Spleen (tissue), 11 donors: ENCODE data around the gene ST6GALNAC3. TPM values are rescaled to one million over a fixed set of nuclear protein-coding genes. Genes with fewer than 3 reads are reported as not detected.

Experiments
- DNase-seq: peaks from one replicate; pipeline ENCODE4 v3.0.0-alpha.2; 2020
- H3K27ac ChIP-seq, 8 donors: fragments of 200-600 bp; sonication (generic) in 7 of 8; 1 replicate in 4 of 8; 2 replicates in 4 of 8; pipeline versions ENCODE4 v1.5.0 to v1.8.0; 2016 to 2021; ENCODE audit warnings: inconsistent platforms in 4 of 8, mild to moderate bottlenecking in 4 of 8, moderate library complexity in 1 of 8
- H3K27me3 ChIP-seq, 7 donors: fragments of 200-600 bp; sonication (generic) in 6 of 7; replicated peaks in 1 of 7; 1 replicate in 4 of 7; 2 replicates in 3 of 7; pipeline versions ENCODE4 v1.5.0 to v1.8.0; 2016 to 2021; ENCODE audit warnings: inconsistent platforms in 3 of 7, mild to moderate bottlenecking in 1 of 7
- H3K36me3 ChIP-seq, 6 donors: fragments of 200-600 bp; sonication (generic) in 5 of 6; 1 replicate in 4 of 6; 2 replicates in 2 of 6; pipeline versions ENCODE4 v1.5.0 to v1.8.0; 2016 to 2021; ENCODE audit warnings: inconsistent platforms in 2 of 6
- H3K4me1 ChIP-seq, 6 donors: fragments of 200-600 bp; sonication (generic) in 5 of 6; 1 replicate in 3 of 6; 2 replicates in 3 of 6; pipeline versions ENCODE4 v1.5.0 to v1.8.0; 2016 to 2021; ENCODE audit warnings: inconsistent platforms in 3 of 6
- H3K4me3 ChIP-seq, 8 donors: fragments of 200-600 bp; sonication (generic) in 7 of 8; 1 replicate in 4 of 8; 2 replicates in 4 of 8; pipeline versions ENCODE4 v1.5.0 to v1.8.0; 2016 to 2021; ENCODE audit warnings: inconsistent platforms in 4 of 8, mild to moderate bottlenecking in 4 of 8, moderate library complexity in 2 of 8
- H3K9me3 ChIP-seq, 8 donors: fragments of 200-600 bp; sonication (generic) in 7 of 8; 1 replicate in 4 of 8; 2 replicates in 4 of 8; pipeline versions ENCODE4 v1.5.0 to v1.8.0; 2016 to 2021; ENCODE audit warnings: inconsistent platforms in 4 of 8
- CTCF ChIP-seq, 11 experiments: fragments of 200-600 bp in 7 of 11; fragments of 450-650 bp in 4 of 11; sonication (generic) in 4 of 11; IDR thresholded peaks in 8 of 11; conservative IDR thresholded peaks in 3 of 11; 1 replicate in 7 of 11; 2 replicates in 4 of 11; pipeline versions ENCODE4 v1.4.0 to v1.8.0; 2016 to 2021; ENCODE audit warnings: antibody characterized with exemption in 11 of 11, inconsistent platforms in 4 of 11, mild to moderate bottlenecking in 1 of 11
- POLR2A ChIP-seq, 3 donors: fragments of 450-650 bp; IDR thresholded peaks; one replicate each; pipeline ENCODE4 v1.5.1; 2017; ENCODE audit warnings: antibody characterized with exemption in 3 of 3, mild to moderate bottlenecking in 1 of 3
- POLR2AphosphoS5 ChIP-seq, 3 donors: sonication (generic); formaldehyde crosslinking; IDR thresholded peaks; one replicate each; pipeline ENCODE4 v1.5.1; 2017; ENCODE audit warnings: antibody characterized with exemption in 3 of 3
- WGBS, 5 donors: extraction: QIAGEN DNeasy Blood & Tissue Kit in 3 of 5; methylation state at CpG; one replicate each; pipeline versions ENCODE4 v1.1.5 to v1.1.7; 2013 to 2018; 5-methylcytosine and 5-hydroxymethylcytosine counted together
- intact Hi-C: fragments of 100-400 bp; cut with DNase I; formaldehyde crosslinking; loops from one replicate; pipeline ENCODE4 v1.15.0; 2023; ENCODE audit warnings: low total_unique reads
- polyA plus RNA-seq, 3 donors: library from polyadenylated mRNA; stranded (reverse); fragments of 200-250 nt; gene quantifications; one replicate each; pipeline ENCODE4 v1.2.1, GENCODE V29; 2013
- total RNA-seq, 7 donors: library from RNA; depleted of rRNA in 3 of 7; stranded (reverse); fragments of >200 nt in 3 of 7; fragmentation: NEBNext Ultra II Directional in 4 of 7; extraction: Animal tissue kit (Norgen Biotek cat#: 25700) in 4 of 7; gene quantifications; one replicate each; pipeline versions ENCODE4 v1.1.0 to v1.2.1, GENCODE V29; 2016 to 2021
- donor health status: healthy with polysubstance abuse.
- donor health status: DM: no; HTN: no; CAD: no; lungs with moderate emphysema.
- donor health status: DM: no; HTN: no; CAD: no.
- donor health status: Bipolar disorder and iron deficiency.
- donor health status: healthy.
- donor health status: DM: no; HTN: no; CAD: no.
- donor health status: DM: yes; HTN: yes; CAD: no.

ST6GALNAC3 gene
- total and polyA plus RNA-seq, 10 donors, result 0.93 to 24.7 (median 10.1) TPM

- no peak overlapping the region for H3K27ac ChIP-seq
- WGBS, 5 donors, result 52 to 64% (median 57%) methylated on average over 3 of the region's 3 CpGs
Measured at GRCh38 chr1:76496871-76497270, 422.3 kb downstream of the ST6GALNAC3 start.

GRCh38 chr1:76500116-76500515 is 425.6 kb downstream of the ST6GALNAC3 start:
- no peak overlapping the region for H3K4me3 ChIP-seq
- TF ChIP-seq POLR2AphosphoS5 (IDR thresholded peaks at IDR 0.05) (no peak), CTCF (IDR thresholded peaks at IDR 0.05 in 8 of 11, conservative IDR thresholded peaks at IDR 0.05 in 3 of 11) (no peak), POLR2A (IDR thresholded peaks at IDR 0.05) (no peak)
- intact Hi-C loops, result no loop called here

More at GRCh38 chr1:76496871-76497270, 422.3 kb downstream of the ST6GALNAC3 start:
- TF ChIP-seq CTCF (IDR thresholded peaks at IDR 0.05 in 8 of 11, conservative IDR thresholded peaks at IDR 0.05 in 3 of 11) (no peak), POLR2AphosphoS5 (IDR thresholded peaks at IDR 0.05) (no peak), POLR2A (IDR thresholded peaks at IDR 0.05) (no peak)
- no peak overlapping the region for H3K4me3 ChIP-seq
- H3K36me3 ChIP-seq, result no peaks in the 10 kb centered on the region
- H3K4me1 ChIP-seq, result peaks cover 0 to 11% (median 0%) of the 10 kb centered on the region in 6 donors
- H3K9me3 ChIP-seq, result no peaks in the 10 kb centered on the region
- H3K27me3 ChIP-seq, result no peaks in the 10 kb centered on the region
- intact Hi-C loops, result no loop called here
- no peak for DNase-seq

GRCh38 chr1:76501136-76501535 is 426.6 kb downstream of the ST6GALNAC3 start:
- Histone ChIP-seq H3K4me1 (peaks cover 0 to 12% (median 0%) of the 10 kb centered on the region in 6 donors), H3K27me3 (no peaks in the 10 kb centered on the region), H3K9me3 (no peaks in the 10 kb centered on the region), H3K36me3 (no peaks in the 10 kb centered on the region), H3K27ac (no peak overlapping the region), H3K4me3 (no peak overlapping the region)
- no peak for DNase-seq
- TF ChIP-seq CTCF (IDR thresholded peaks at IDR 0.05 in 8 of 11, conservative IDR thresholded peaks at IDR 0.05 in 3 of 11) (no peak), POLR2A (IDR thresholded peaks at IDR 0.05) (no peak), POLR2AphosphoS5 (IDR thresholded peaks at IDR 0.05) (no peak)
- 32 to 58% (median 39%) methylated on average over 2 of the region's 2 CpGs for WGBS, 5 donors
- intact Hi-C loops, result no loop called here

More at GRCh38 chr1:76500116-76500515, 425.6 kb downstream of the ST6GALNAC3 start:
- Histone ChIP-seq H3K4me1 (peaks cover 0 to 12% (median 0%) of the 10 kb centered on the region in 6 donors), H3K27ac (no peak overlapping the region), H3K36me3 (no peaks in the 10 kb centered on the region), H3K27me3 (no peaks in the 10 kb centered on the region), H3K9me3 (no peaks in the 10 kb centered on the region)
- DNase-seq, result no peak

GRCh38 chr1:76501586-76502219 is 427.2 kb downstream of the ST6GALNAC3 start:
- TF ChIP-seq POLR2A (IDR thresholded peaks at IDR 0.05) (no peak), POLR2AphosphoS5 (IDR thresholded peaks at IDR 0.05) (no peak), CTCF (IDR thresholded peaks at IDR 0.05 in 8 of 11, conservative IDR thresholded peaks at IDR 0.05 in 3 of 11) (no peak)

More at GRCh38 chr1:76501586-76502219, 427.2 kb downstream of the ST6GALNAC3 start:
- H3K4me1 ChIP-seq, result peaks cover 0 to 12% (median 0%) of the 10 kb centered on the region in 6 donors
- H3K4me3 ChIP-seq, result no peak overlapping the region
- 43 to 49% (median 46%) methylated on average over 7 of the region's 7 CpGs for WGBS, 5 donors
- H3K27ac ChIP-seq, result no peak overlapping the region
- intact Hi-C loops, result no loop called here
- no peaks in the 10 kb centered on the region for H3K9me3 ChIP-seq
- no peaks in the 10 kb centered on the region for H3K36me3 ChIP-seq
- no peak for DNase-seq
- H3K27me3 ChIP-seq, result no peaks in the 10 kb centered on the region
